Measurements from ENCODE around the gene GRWD1. TPM values are rescaled to one million over a fixed set of nuclear protein-coding genes. Genes with fewer than 3 reads are reported as not detected.
A peak's percentile ranks its signal among the peaks of the same experiment; 100 is the strongest.

Gene GRWD1
- total RNA-seq, 1 donor from 2014 or later = 41.4 TPM

DNA sequence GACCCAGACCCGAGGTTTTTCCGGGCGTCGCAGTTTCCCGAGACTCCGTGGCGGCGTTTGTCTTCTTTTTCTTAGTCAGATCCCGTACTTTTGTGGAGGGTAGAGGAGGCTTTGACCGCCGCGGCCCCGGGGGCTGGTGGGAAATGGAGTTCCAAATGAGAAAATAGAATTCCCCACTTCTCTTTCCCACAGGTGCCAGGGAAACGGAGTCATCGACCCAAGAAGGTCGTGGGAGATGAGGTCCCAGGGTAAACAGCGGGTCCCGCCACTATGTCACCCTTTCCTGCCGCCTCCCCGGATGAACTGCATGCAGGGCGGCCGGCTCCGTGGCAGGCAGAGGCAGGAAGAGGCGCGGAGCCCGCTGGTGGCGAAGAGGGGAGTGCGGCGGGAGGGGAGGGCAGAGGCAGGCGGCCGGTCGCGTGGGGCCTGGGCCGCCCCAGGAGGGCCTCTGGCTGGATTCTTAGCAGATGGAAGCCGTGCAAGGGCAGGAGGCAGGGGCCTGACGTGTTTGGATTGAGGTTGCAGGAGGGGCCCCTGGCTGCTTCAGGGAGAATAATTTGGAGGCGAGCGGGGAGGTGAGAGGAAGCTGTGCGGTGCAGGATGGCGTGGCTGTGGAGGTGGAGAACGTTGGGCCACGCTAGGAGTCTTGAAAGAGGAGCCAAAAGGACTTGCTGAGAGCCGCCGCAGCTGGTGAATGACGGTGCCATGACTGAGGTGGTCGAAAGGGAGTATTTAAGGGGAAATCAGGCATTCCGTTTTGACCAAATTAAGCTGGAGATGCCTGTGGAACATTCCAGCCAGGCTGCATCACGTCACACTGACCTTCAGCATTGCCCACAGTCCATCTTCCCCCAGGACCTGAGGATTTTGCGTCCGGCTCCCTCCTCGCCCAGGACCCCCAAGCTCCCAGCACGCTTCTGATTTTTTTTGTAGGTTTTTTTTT, 35.0 kb downstream of the GRWD1 start:
- Mint-ChIP-seq H3K4me1 (ENCODE audit: low read depth, unreplicated experiment) (peaks cover 12% of the 10 kb centered on the region), H3K27ac (ENCODE audit: unreplicated experiment) (peak overlapping the region; percentile 53), H3K9me3 (ENCODE audit: unreplicated experiment) (no peaks in the 10 kb centered on the region), H3K36me3 (ENCODE audit: low read depth, unreplicated experiment) (peaks cover 13% of the 10 kb centered on the region), H3K4me3 (ENCODE audit: unreplicated experiment) (peak overlapping the region; percentile 27), H3K27me3 (ENCODE audit: low read depth, unreplicated experiment) (no peaks in the 10 kb centered on the region)
- peak overlapping the region; percentile 70 for H3K9ac ChIP-seq (ENCODE audit: low read length)
- DNase-seq (ENCODE audit: low read depth) (peak; percentile 59), FAIRE-seq (no peak)
- no peaks in the 10 kb centered on the region for H3K79me2 ChIP-seq (ENCODE audit: insufficient read depth, low read length)
- H3K4me2 ChIP-seq (ENCODE audit: low read length) = peak overlapping the region; percentile 83
- peak overlapping the region; percentile 43 for H3K4me3 ChIP-seq (ENCODE audit: insufficient read depth, low read depth, low read length)
- H4K20me1 ChIP-seq (ENCODE audit: insufficient read depth, low read length) = peaks cover 40% of the 10 kb centered on the region
- H3K9me3 ChIP-seq (ENCODE audit: insufficient read depth, low read depth, low read length) = no peaks in the 10 kb centered on the region
- no peaks in the 10 kb centered on the region for H3K27me3 ChIP-seq (ENCODE audit: insufficient read depth, low read length)
- TF ChIP-seq, protein P1, sequence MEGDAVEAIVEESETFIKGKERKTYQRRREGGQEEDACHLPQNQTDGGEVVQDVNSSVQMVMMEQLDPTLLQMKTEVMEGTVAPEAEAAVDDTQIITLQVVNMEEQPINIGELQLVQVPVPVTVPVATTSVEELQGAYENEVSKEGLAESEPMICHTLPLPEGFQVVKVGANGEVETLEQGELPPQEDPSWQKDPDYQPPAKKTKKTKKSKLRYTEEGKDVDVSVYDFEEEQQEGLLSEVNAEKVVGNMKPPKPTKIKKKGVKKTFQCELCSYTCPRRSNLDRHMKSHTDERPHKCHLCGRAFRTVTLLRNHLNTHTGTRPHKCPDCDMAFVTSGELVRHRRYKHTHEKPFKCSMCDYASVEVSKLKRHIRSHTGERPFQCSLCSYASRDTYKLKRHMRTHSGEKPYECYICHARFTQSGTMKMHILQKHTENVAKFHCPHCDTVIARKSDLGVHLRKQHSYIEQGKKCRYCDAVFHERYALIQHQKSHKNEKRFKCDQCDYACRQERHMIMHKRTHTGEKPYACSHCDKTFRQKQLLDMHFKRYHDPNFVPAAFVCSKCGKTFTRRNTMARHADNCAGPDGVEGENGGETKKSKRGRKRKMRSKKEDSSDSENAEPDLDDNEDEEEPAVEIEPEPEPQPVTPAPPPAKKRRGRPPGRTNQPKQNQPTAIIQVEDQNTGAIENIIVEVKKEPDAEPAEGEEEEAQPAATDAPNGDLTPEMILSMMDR (IDR thresholded peaks at IDR 0.05; ENCODE audit: insufficient read depth, low read depth, low read length) = no peak
- no peak for TF ChIP-seq EZH2 (IDR thresholded peaks at IDR 0.05; ENCODE audit: insufficient read depth, low read length)
- H2AFZ ChIP-seq (ENCODE audit: low read depth, low read length) = no peak overlapping the region
- H3K4me1 ChIP-seq (ENCODE audit: insufficient read depth, low read length) = peaks cover 25% of the 10 kb centered on the region
- peaks cover 12% of the 10 kb centered on the region for H3K36me3 ChIP-seq (ENCODE audit: insufficient read depth, low read length)
- peak overlapping the region; percentile 26 for H3K27ac ChIP-seq (ENCODE audit: low read depth, low read length)

DNA sequence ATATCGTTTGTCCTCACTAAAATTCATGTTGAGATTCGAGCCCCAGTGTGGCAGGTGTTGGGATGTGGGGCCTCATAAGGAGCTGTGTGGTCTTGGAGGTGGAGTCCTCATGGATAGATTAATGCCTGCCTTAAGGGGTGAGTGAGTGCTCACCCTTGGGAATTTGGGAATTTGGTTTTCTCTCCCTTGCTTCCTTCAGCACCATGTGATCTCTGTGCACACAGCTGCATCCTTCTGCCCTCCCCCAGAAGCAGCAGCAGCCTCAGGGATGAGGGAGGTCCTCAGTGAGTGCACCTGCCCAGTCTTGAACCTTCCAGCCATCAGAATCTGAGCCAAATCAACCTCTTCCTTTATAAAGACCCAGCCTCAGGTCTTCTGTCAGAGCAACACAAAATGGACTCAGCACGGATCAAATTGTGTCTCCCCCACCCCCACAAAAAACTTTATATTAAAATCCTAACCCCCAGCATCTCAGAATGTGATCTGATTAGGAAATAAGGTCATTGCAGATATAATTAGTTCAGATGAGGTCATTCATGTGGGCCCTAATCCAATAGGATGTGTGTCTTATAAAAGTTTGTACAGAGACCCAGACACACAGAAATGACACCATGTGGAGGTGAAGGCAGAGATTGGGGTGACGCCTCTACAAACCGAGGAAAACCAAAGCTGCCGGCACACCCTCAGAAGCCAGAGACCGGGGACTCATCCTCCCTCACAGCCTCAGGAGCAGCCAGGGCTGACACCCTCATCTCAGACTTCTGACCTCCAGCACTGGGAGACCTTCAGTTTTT, 36.3 kb downstream of the GRWD1 start:
- peaks cover 12% of the 10 kb centered on the region for H3K4me1 Mint-ChIP-seq (ENCODE audit: low read depth, unreplicated experiment)
- peaks cover 32% of the 10 kb centered on the region for H4K20me1 ChIP-seq (ENCODE audit: insufficient read depth, low read length)
- no peak for DNase-seq (ENCODE audit: low read depth)
- no peak overlapping the region for H3K4me3 ChIP-seq (ENCODE audit: insufficient read depth, low read depth, low read length)
- no peak overlapping the region for H3K4me2 ChIP-seq (ENCODE audit: low read length)
- H3K36me3 ChIP-seq (ENCODE audit: insufficient read depth, low read length) = peaks cover 6% of the 10 kb centered on the region
- no peaks in the 10 kb centered on the region for H3K9me3 ChIP-seq (ENCODE audit: insufficient read depth, low read depth, low read length)
- H3K27ac ChIP-seq (ENCODE audit: low read depth, low read length) = no peak overlapping the region
- H3K9me3 Mint-ChIP-seq (ENCODE audit: unreplicated experiment) = no peaks in the 10 kb centered on the region
- H3K36me3 Mint-ChIP-seq (ENCODE audit: low read depth, unreplicated experiment) = peaks cover 10% of the 10 kb centered on the region
- peak overlapping the region; percentile 27 for H3K4me3 Mint-ChIP-seq (ENCODE audit: unreplicated experiment)
- TF ChIP-seq, protein P1 (IDR thresholded peaks at IDR 0.05; ENCODE audit: insufficient read depth, low read depth, low read length) = no peak
- TF ChIP-seq EZH2 (IDR thresholded peaks at IDR 0.05; ENCODE audit: insufficient read depth, low read length) = no peak
- H3K27ac Mint-ChIP-seq (ENCODE audit: unreplicated experiment) = no peak overlapping the region
- peaks cover 28% of the 10 kb centered on the region for H3K4me1 ChIP-seq (ENCODE audit: insufficient read depth, low read length)
- no peaks in the 10 kb centered on the region for H3K79me2 ChIP-seq (ENCODE audit: insufficient read depth, low read length)
- no peak overlapping the region for H3K9ac ChIP-seq (ENCODE audit: low read length)
- H3K27me3 ChIP-seq (ENCODE audit: insufficient read depth, low read length) = no peaks in the 10 kb centered on the region
- H2AFZ ChIP-seq (ENCODE audit: low read depth, low read length) = no peak overlapping the region
- FAIRE-seq = no peak
- no peaks in the 10 kb centered on the region for H3K27me3 Mint-ChIP-seq (ENCODE audit: low read depth, unreplicated experiment)

Measured in astrocyte (in vitro differentiated cells and primary cell).